ENCODE results near the gene ZNF263.

- no peak for TF ChIP-seq TAF1 (IDR thresholded peaks at IDR 0.05; ENCODE audit: borderline replicate concordance, low read depth, low read length)
- no peak for TF ChIP-seq ETV6 (conservative IDR thresholded peaks at IDR 0.05 in 1 of 2, IDR thresholded peaks at IDR 0.05 in 1 of 2; ENCODE audit: borderline replicate concordance in 1 of 2, low read depth in 1 of 2)
- TF ChIP-seq, protein P1, sequence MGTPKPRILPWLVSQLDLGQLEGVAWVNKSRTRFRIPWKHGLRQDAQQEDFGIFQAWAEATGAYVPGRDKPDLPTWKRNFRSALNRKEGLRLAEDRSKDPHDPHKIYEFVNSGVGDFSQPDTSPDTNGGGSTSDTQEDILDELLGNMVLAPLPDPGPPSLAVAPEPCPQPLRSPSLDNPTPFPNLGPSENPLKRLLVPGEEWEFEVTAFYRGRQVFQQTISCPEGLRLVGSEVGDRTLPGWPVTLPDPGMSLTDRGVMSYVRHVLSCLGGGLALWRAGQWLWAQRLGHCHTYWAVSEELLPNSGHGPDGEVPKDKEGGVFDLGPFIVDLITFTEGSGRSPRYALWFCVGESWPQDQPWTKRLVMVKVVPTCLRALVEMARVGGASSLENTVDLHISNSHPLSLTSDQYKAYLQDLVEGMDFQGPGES (IDR thresholded peaks at IDR 0.05): no peak
- TF ChIP-seq, protein P2, sequence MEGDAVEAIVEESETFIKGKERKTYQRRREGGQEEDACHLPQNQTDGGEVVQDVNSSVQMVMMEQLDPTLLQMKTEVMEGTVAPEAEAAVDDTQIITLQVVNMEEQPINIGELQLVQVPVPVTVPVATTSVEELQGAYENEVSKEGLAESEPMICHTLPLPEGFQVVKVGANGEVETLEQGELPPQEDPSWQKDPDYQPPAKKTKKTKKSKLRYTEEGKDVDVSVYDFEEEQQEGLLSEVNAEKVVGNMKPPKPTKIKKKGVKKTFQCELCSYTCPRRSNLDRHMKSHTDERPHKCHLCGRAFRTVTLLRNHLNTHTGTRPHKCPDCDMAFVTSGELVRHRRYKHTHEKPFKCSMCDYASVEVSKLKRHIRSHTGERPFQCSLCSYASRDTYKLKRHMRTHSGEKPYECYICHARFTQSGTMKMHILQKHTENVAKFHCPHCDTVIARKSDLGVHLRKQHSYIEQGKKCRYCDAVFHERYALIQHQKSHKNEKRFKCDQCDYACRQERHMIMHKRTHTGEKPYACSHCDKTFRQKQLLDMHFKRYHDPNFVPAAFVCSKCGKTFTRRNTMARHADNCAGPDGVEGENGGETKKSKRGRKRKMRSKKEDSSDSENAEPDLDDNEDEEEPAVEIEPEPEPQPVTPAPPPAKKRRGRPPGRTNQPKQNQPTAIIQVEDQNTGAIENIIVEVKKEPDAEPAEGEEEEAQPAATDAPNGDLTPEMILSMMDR (IDR thresholded peaks at IDR 0.05 in 2 of 3, conservative IDR thresholded peaks at IDR 0.05 in 1 of 3; ENCODE audit: control insufficient read depth in 2 of 3, extremely low read depth in 1 of 3, insufficient read depth in 1 of 3, low read depth in 3 of 3, low read length in 3 of 3): no peak
- TF ChIP-seq ZZZ3 (IDR thresholded peaks at IDR 0.05; ENCODE audit: control insufficient read depth, insufficient read length, low read depth): no peak
- TF ChIP-seq POLR2AphosphoS5 (IDR thresholded peaks at IDR 0.05; ENCODE audit: low read length): no peak
- no peak for TF ChIP-seq NR2F1 (conservative IDR thresholded peaks at IDR 0.05)
- TF ChIP-seq POLR2A (IDR thresholded peaks at IDR 0.05; ENCODE audit: low read depth, low read length): no peak
- no peak for TF ChIP-seq PML (IDR thresholded peaks at IDR 0.05; ENCODE audit: low read length)
- no peak for TF ChIP-seq NR2C2 (IDR thresholded peaks at IDR 0.05; ENCODE audit: borderline replicate concordance, control insufficient read depth, insufficient read length, low read depth)
These were observed 33.8 kb upstream of the ZNF263 start for GRCh38 chr16:3249451-3249850.
